Measurements from ENCODE around the gene SH3RF3.
A peak's percentile ranks its signal among the peaks of the same experiment; 100 is the strongest.

SH3RF3 gene

GRCh38 chr2:109203246-109204011, 74.4 kb downstream of the SH3RF3 start:
- peak; percentile 50 for DNase-seq

- peak; percentile 35 for DNase-seq
Measured at GRCh38 chr2:109204412-109204811, 75.4 kb downstream of the SH3RF3 start.

GRCh38 chr2:109205447-109205846, 76.4 kb downstream of the SH3RF3 start:
- peak; percentile 41 for DNase-seq

- peak; percentile 33 for DNase-seq
Measured at GRCh38 chr2:109206569-109207146, 77.7 kb downstream of the SH3RF3 start.

GRCh38 chr2:109207176-109207575, 78.2 kb downstream of the SH3RF3 start:
- no peak for DNase-seq

- peak; percentile 47 for DNase-seq
Measured at GRCh38 chr2:109208071-109208950, 79.3 kb downstream of the SH3RF3 start.

GRCh38 chr2:109208951-109209335, 79.9 kb downstream of the SH3RF3 start:
- peak; percentile 35 for DNase-seq

GRCh38 chr2:109209412-109209811, 80.4 kb downstream of the SH3RF3 start:
- no peak for DNase-seq

GRCh38 chr2:109209941-109210340, 80.9 kb downstream of the SH3RF3 start:
- peak; percentile 28 for DNase-seq

GRCh38 chr2:109210431-109211200, 81.6 kb downstream of the SH3RF3 start:
- peak; percentile 56 for DNase-seq

- peak; percentile 53 for DNase-seq
Measured at GRCh38 chr2:109211315-109211714, 82.3 kb downstream of the SH3RF3 start.

GRCh38 chr2:109212836-109213563, 84.0 kb downstream of the SH3RF3 start:
- DNase-seq, result no peak

- DNase-seq, result peak; percentile 82
Measured at GRCh38 chr2:109213646-109214433, 84.8 kb downstream of the SH3RF3 start.

GRCh38 chr2:109214651-109215371, 85.8 kb downstream of the SH3RF3 start:
- DNase-seq, result no peak

GRCh38 chr2:109215866-109216265, 86.9 kb downstream of the SH3RF3 start:
- DNase-seq, result no peak

GRCh38 chr2:109216332-109216731, 87.3 kb downstream of the SH3RF3 start:
- no peak for DNase-seq

- DNase-seq, result no peak
Measured at GRCh38 chr2:109217362-109218086, 88.5 kb downstream of the SH3RF3 start.

GRCh38 chr2:109218087-109218791, 89.2 kb downstream of the SH3RF3 start:
- DNase-seq, result peak; percentile 51

GRCh38 chr2:109218792-109219126, 89.8 kb downstream of the SH3RF3 start:
- DNase-seq, result peak; percentile 49

Data from activated CD8-positive, alpha-beta memory T cell treated with anti-CD3 and anti-CD28 coated beads for 24 hours (primary cell).